Activated CD8-positive, alpha-beta memory T cell treated with anti-CD3 and anti-CD28 coated beads, Interleukin-2, amount 50 U/mL, for 48 hours (primary cell): ENCODE measurements around the gene MYG1.
A peak's percentile ranks its signal among the peaks of the same experiment; 100 is the strongest.
"Not testable (repeated sequence)": the region's sequence is repeated elsewhere in the genome, so short reads cannot be mapped to it uniquely, and the experiment has no call there.

Experiments
- DNase-seq: peaks from one replicate; pipeline ENCODE4 v3.0.0-alpha.2; 2020

Gene MYG1

DNA sequence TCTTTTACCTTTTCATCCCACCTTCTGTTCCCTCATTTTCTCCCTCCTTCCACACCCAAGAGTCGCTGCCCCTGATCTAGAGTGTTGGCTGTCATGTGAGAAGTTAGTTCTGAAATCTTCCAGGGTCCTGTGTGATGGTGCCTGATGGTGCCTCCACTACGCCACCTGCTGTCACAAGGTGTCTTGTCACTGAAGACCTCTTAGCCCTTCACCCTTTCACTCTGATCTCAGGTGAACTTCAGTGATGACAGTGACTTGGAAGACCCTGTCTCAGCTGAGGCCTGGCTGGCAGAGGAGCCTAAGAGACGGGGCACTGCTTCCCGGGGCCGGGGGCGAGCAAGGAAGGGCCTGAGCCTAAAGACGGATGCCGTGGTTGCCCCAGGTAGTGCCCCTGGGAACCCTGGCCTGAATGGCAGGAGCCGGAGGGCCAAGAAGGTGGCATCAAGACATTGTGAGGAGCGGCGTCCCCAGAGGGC is 11.7 kb upstream of the MYG1 start:
- DNase-seq, result peak; percentile 64

DNA sequence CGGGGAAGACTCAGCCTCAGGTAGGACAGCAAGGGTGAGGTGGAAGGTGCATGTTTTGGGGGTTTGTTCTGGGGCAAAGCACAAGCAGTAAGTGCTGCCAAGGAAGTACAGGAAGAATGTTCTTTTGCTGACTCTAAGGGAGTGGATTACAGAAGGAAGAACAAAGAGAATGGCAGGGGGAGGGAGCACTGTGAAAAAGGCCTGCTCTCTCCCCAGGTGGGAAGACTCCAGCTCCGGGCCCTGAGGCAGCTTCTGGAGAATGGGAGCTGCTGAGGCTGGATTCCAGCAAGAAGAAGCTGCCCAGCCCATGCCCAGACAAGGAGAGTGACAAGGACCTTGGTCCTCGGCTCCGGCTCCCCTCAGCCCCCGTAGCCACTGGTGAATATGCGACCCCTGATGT is 11.2 kb upstream of the MYG1 start:
- no peak for DNase-seq

DNA sequence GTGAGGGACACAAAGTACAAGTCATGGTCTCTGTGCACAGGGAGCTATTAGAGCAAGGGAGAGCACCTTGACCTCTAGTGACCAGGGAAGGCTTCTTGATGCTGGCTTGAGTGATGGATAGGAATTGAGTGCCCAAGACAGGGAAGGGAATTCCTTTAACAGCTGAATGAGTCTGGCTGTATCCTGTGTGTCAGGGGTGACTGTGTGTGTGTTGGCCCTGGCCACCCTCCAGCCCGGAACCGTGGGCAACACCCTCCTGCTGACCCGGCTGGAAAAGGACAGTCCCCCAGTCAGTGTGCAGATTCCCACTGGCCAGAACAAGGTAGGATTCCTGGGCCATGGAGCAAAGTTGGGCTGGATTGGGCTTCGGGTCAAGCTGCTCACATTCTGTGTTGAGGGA is 9.6 kb upstream of the MYG1 start:
- no peak for DNase-seq

DNA sequence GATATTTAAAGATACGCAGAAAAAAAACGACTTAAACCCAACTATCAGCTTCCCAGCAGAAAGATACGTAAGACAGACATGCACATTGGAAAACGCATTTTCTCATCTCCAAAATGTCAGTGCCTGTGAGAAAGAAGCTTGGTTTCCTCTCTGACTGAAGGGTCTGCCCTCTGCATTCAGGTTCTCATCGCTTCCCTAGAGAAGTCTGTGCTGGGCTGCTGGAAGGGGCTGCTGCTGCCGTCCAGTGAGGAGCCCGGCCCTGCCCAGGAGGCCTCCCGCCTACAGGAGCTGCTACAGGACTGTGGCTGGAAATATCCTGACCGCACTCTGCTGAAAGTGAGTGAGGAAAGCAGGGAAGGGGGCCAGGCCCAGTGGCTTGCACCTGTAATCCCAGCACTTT is 8.8 kb upstream of the MYG1 start:
- DNase-seq, result no peak

DNA sequence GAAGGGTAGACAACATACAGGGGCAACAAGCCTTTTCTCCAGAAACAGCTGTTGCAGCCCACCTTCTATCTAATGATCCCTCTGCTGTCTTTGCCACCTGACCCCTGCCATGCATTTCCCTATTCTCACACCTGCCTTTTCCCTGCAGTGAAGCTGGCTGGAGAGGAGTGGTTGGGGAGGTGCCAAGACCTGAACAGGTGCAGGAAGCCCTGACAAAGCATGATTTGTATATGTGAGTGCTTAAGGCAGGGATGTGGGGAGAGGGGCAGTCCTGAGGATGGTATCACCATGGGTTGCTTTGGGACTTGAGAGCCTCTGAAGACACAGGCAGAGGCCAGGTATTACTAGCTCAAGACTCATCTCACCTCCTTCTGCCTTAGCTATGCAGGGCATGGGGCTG is 7.1 kb upstream of the MYG1 start:
- DNase-seq, result no peak

DNA sequence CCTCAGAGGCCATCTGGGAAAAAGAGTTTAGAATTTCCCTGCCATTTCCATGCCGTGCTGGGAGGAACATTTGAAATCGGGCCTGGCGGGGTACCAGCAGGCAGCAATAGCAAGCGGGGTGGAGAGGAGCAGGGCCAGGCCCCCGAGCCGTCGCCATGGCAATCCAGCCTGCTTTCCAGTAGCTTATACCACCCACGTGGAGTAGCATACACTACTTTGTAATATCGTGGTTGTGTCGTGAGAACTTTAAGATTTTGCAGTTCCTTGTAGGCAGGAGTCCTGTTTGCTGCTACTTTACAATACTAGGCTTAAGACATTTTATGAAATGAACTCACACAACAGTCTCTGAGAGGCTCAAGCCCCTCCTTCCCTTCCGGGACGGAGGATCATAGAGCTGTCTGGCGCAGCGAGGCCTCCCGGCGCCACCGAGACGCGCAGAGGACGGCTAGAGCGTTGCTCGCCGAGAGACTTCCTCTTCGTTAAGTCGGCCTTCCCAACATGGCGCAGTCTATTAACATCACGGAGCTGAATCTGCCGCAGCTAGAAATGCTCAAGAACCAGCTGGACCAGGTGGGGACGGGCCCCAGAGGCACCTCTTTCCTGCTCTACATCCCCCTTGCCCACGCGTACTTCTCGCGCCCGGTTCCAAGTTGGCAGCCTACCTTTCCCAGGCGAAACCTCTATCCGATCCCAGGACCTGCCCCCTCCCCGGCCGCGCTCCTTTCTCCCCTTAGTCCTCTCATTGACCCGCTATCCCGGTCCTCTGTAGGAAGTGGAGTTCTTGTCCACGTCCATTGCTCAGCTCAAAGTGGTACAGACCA is 4.2 kb upstream of the MYG1 start, which contains the start of gene PFDN5:
Gene PFDN5, plus strand, starts transcription at position 473 of the 821 bp plus-strand sequence. Its CDS starts 26 bp downstream, at position 499.
- peak; percentile 87 for DNase-seq

DNA sequence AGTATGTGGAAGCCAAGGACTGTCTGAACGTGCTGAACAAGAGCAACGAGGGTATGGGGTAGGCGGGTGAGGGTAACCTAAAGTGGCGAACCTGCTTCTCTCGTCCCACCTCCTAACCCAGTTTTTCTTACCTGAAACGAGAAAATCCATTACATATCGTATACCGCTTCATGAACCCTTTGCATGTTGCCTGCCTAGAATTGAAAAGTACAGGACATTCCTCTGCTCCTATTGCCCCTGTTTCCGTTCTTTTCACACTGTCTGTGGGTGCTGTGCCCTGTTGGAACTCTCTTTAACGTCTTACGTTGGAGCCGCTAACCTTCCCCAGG is 3.6 kb upstream of the MYG1 start:
- DNase-seq, result no peak

DNA sequence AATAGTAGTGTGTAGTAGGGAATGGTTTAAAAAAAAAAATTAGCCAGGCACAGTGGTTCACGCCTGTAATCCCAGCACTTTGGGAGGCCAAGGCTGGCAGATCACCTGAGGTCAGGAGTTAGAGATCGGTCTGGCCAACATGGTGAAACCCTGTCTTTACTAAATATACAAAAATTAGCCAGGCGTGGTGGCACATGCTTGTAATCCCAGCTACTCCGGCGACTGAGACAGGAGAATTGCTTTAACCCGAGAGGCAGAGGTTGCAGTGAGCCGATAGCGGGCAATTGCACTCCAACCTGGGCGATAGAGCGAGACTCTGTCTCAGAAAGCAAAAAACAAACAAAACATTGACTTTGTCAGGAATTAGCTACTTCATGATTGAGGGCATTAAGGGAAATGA is 2.4 kb upstream of the MYG1 start:
- DNase-seq, result not testable (repeated sequence)

DNA sequence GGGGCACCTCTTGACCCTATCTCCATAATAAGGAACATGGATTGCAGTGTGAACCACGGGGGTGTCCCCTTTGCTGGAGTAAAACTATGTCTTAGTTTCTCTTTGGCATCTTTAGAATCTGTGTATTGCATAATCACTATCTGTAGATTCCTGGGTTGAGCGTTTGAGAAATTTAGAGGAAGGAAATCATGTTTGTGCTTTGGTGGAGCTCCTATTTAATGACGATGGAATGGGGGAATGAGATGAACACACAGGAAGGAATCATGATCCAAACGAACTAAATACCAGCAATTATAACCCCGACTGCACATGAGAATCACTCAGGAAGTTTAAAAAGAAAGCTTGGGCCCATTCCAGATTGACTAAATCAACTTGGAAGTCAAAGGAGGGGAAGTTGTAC is 1.3 kb upstream of the MYG1 start:
- no peak for DNase-seq

DNA sequence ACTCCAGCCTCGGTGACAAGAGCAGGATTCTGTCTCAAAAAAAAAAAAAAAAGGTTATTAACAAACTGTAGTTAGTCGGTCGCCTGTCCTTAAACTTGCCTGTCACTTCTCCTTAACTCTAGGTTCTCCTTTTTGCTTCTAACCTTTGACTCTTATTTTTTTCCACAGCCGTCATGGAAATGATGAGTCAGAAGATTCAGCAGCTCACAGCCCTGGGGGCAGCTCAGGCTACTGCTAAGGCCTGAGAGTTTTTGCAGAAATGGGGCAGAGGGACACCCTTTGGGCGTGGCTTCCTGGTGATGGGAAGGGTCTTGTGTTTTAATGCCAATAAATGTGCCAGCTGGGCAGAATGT is 418 bp upstream of the MYG1 start:
- DNase-seq, result no peak

DNA sequence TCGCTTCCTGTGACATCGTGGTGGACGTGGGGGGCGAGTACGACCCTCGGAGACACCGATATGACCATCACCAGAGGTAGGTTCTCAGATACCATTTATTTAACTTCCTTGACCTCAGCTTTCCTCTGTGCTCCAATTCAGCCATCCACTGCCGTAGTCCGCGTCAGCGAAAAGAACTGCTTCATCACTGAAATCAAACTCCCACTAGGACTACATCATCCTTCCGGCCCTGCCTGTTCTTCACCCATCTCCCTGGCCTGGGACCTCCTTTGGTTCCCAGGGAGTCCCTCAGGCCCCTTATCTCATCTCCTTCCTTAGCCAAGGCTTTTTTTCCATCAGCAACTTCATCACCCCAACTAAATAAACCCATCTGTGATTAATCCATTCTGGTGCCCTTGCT is 692 bp downstream of the MYG1 start:
- DNase-seq, result no peak

DNA sequence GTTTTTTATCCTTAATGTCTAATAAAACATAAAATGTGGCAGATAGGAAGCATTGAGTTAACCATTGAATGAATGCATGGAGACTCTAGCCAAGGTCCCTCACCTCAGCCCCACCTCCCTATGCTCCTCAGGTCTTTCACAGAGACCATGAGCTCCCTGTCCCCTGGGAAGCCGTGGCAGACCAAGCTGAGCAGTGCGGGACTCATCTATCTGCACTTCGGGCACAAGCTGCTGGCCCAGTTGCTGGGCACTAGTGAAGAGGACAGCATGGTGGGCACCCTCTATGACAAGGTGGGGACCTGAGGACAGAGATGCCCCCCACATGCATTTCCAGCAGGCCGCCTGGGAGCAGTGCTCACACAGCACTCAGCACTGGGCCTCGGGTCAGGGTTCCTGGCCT is 3.4 kb downstream of the MYG1 start:
- no peak for DNase-seq

DNA sequence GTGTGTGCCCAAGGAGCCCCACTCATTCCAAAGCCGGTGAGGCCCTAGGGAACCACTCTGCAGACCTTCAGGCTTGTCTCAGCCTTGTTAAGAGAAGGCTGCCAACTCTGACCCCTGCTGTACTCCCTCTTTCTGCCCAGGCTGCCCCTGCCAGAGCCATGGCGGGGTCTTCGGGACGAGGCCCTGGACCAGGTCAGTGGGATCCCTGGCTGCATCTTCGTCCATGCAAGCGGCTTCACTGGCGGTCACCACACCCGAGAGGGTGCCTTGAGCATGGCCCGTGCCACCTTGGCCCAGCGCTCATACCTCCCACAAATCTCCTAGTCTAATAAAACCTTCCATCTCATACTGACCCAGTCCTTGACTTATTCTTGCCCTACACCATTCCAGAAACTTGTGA is 7.3 kb downstream of the MYG1 start:
- no peak for DNase-seq

DNA sequence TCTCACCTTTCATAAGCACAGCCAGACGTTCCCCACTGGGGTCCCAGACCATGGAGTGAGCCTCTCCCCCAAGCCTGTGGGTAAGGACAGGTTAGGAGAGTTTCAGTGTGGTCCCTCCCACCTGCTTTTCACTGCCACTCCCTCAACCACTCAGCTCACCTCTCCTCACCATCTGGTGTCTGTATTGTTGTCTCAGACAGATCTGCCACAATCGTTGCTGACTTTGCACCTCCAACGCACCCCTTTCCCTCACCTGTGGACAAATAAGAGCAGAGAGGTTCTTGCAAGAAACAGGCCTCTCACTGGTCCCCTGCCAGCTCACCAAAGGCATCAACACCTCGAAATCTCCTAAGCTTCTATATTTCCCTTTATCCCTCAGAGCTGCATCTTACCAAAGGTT is 8.8 kb downstream of the MYG1 start:
- DNase-seq, result no peak

DNA sequence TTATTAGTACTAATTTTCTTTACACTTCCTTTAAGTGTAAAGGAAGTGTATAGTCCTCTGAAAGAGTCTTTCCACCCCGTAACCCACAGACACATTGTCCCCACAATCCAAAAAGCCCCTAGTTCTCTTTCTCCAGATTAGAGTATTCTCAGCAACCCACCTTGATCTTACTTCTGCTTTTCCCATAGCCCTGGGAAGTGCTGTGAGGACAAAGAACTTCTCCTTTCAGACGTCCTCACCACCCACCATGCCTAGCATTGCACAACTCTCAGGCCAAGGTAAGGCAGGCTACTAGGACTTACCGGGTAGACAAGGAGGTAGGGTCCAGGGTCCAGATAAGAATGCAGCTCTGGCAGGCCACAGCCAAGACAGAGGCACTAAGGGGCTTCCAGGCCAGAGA is 14.5 kb downstream of the MYG1 start:
- no peak for DNase-seq

DNA sequence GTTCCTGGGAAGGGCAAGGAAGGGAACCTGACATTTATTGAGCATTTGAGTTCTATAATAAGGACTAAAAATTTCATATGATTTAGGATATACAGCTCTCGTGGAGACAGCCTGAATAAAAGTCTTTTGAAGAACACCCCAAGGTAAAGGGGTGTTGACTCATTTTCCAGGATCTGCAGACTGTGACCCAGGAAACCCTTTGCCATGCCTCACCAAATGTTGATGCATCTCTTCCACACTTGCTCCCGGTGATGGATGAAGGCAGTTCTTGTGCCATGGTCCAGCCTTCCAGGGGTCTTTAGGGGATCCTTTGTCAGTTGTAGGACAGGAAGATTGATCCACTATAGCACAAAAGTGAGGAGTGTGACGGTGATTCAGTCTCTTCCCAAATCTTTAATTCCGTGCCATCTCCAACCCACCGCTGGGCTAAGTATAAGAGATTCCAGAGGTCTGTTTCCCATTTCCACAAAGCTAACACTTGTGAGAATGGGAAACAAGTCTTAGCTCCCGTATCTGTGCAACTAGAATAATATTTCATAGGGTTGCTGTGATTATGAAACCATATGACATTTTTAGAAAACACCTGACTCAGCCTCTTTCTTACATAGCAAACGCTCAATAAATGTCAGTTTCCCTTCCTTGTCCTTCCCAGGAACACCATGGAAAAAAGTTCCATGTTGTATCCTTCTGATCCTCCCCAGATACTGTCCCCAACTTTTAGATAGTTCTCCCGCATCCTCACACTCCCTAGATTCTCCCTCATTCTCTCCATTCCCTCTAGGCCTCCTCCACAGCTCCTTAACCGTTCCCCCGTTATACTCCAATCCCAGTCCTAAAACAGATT is 21.1 kb downstream of the MYG1 start:
- no peak for DNase-seq

DNA sequence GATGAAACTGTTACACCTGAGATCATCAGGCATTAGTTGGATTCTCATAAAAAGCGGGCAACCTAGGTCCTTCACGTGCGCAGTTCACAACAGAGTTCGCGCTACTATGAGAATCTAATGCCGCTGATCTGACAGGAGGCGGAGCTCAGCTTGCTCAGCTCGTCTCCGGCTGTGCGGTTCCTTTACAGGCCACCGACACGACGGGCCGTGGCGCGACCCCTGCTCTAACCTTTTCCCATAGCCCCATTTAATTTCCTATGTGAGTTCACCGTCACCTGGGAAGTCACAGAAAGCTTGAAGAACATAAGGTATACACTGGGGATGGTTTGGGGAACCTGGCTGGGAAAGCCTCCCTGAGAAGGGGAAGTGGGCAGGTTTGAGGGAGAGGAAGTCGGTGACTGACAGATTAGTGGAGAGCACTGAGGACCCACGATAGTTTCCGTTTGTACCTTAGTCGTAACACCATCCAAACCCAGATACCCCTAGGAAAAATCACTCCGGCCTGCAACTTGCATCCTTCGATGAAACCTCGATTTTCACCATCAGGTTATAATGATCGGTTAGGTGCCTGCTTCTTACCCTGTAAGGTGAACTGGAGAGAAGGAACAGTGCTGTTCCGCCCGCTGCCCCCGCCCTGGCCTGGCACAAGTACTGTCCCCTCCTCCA is 24.8 kb downstream of the MYG1 start:
- DNase-seq, result peak; percentile 83

DNA sequence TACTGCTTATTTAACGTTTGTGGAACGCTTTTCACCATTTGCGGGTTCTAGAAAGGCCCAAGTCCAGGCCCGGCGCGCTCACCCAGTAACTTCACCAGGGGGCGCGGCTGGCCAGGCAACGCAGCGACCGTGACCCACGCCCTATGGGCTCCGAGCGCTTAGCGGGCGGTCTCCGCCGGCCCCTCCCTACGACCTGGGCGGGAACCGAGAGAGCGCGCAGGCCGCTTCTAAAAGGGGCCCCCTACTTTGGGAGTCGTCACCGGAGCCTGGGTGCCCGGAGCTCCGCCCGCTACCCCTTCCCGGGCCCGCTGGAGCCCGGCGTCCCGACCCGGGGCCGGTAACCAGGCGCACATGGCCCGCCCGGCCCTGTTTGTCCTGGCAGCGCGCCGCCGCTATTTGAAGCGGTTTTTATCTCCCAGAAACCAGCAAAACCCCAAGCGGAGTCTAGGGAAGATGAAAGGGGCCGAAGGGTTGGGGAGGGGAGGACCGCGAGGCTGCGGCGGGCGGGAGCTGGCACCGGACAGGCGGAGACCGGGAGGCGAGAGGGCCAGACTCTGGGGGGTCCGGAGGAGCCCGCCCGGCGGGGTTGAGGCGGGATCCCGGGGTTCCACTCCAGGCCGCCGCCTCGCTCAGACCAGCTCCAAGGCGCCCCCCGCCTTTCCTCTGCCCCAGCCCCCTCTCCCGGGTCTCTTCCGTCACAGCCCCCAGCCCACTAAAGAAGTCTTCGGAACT is 25.4 kb downstream of the MYG1 start:
- peak; percentile 92 for DNase-seq

DNA sequence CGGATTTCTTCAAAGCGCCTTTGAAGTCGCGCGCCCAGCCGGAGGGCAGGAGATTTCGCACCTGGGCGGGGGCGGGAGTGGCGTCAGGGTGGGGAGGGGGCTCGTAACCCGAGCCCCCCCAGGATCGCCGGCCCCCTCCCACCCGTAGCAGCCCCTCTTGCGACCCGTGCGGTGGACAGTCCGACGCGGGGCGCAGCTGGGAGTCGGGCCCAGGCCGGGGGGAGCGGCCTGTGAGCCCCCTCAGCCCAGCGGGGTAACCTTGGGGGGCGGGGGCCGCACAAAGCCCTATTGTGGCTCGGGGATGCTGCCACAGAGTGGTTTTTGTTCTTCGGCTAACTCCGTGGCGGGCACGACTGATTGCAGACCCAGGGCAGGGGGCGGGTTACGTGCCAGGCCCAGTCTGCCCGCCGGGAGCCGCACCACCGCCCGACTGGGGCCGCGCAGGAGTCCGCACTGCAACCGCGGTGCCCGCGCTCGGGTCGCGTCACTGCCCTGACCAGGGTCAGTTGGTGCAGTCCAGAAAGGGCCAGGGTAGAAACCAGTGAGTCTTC is 26.1 kb downstream of the MYG1 start:
- DNase-seq, result peak; percentile 73

DNA sequence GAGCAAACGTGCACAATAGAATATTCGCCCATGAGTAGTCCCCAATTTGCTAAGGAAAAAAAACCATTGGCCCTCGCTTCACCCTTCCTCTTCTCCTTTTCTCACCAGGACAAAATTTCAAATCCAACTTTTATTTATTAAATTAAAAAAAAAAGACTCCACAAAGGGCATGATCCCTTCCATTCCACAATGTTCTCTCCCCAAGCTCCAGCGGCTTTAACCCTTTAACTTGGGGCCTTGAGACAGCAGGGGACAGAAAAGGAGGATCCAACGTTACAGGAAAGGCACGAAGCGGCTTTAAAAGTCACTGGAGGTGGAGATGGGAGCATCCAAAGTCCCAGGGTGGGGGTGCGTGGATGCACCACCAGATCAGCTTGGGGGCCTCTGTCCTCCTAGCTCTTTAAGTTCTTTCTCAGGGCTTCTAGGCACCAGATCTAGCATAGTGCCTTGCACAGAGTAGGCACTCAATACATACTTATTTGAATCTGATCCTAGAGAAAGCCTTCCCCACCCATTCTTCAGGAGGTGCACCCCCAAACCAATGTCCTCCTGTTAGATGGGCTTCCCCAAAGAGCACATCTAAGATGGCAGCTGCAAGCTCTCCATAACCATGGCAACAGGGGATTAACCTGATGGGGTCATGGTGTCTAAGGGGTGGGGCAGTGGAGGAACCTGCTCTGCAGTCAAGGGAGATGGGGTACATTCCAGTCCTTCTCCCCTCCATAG is 27.1 kb downstream of the MYG1 start:
- no peak for DNase-seq

DNA sequence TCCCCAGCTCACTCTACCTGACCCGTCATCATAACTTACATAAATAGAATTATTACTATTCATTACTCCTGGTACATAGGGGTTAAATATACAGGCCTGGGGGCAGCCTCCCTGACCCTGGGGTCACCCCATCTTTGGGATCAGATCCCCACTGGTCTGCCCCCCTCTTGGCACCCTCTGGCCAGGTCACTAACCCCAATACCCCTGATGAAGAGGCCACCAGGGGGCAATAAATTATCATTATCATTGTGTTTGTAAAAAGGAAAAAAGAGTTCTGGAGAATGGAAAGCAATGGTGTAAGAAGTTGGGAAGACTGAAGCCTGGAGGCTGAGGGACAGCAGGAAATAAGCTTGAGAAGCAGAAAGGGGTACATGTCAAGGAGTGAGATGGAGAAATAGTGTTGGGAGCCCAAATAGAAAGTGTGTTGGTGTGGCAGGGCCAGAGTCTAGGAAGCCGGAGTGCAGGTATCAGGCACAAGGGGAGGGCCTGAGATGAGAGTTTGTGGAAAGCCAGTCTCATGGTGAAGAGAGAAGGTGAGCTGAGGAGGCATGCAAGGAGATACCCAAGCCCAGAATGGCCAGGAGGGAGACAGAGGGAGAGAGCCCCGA is 28.0 kb downstream of the MYG1 start:
- DNase-seq, result no peak

DNA sequence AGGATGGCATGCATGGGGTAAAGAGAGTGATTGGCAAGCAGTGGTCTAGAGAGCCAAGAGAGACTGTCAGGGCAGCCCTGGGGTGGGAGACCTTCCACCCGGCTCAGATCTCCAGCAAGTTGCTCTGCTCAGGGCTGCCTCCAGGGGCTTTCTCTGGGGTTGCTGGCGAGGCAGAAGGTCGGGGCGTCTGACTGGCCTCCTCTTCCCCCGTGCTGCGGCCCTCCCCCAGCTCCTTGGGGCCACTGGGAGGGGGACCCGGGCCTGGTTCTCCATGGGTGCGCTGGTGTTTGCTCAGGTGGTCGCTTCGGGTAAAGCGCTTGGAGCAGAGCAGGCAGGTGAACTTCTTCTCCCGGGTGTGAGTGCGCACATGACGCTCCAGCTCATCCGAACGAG is 28.5 kb downstream of the MYG1 start:
- no peak for DNase-seq
